ENCODE data around the gene CELF4. TPM values are rescaled to one million over a fixed set of nuclear protein-coding genes. Genes with fewer than 3 reads are reported as not detected.

Gene CELF4
- polyA plus RNA-seq, 2 donors: 0.02 to 0.06 TPM

DNA sequence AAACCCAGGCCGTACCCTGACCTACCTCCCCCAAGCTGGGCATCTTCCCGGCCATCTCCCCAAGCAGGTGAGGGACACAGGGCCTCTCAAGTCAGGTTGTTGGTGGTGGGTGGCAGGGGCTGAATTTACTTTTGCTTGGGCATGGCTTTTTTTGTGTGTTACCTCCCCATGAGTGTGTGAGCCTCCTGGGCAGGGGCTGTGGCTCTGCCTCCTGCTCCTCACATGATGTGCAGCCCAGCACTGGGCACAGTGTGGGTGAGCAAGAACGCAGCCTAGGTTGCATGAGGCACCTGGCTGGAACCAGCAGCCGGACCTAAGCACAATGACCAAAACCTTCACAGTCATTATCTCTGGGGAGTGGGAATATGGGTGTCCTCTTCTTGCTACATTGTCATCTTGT lies 22.3 kb downstream of the CELF4 start:
- Histone ChIP-seq H3K9me3 (ENCODE audit: control insufficient read depth in 2 of 2, insufficient read depth in 1 of 2, low read depth in 1 of 2, low read length in 1 of 2) (peaks cover 0 to 5% of the 10 kb centered on the region in 2 donors), H3K27ac (ENCODE audit: low read depth in 2 of 2, low read length in 1 of 2) (no peak overlapping the region), H3K36me3 (ENCODE audit: control insufficient read depth in 2 of 2, insufficient read depth in 2 of 2, low read length in 1 of 2) (no peaks in the 10 kb centered on the region), H3K4me1 (ENCODE audit: control insufficient read depth in 2 of 2, insufficient read depth in 2 of 2, low read length in 1 of 2) (no peaks in the 10 kb centered on the region), H3K4me3 (ENCODE audit: low read depth in 1 of 2, low read length in 2 of 2) (no peak overlapping the region), H3K27me3 (ENCODE audit: control insufficient read depth in 1 of 2, insufficient read depth in 2 of 2, low read length in 2 of 2) (no peaks in the 10 kb centered on the region)
- WGBS, 2 donors: 85 to 90% methylated on average over 4 of the region's 4 CpGs

DNA sequence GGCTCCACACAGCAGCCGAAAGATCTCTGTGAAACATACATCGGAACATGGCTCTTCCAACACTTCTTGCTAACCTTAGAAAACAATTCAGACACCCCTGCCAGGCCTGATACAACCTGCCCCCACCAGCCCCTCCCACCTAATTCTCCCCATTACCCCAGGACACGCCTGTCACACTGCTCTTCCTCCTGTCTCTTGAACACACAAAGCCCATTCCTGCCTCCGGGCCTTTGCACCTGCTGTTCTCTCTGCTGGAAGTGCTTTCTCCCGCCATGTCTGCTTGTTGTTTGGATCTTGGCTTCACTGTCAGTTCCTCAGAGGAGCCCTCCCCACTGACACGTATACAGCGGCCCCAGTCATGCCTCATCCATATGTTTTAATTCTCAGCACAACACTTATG lies 24.1 kb downstream of the CELF4 start:
- WGBS, 2 donors: 82 to 85% methylated on average over 7 of the region's 7 CpGs
- no peaks in the 10 kb centered on the region for H3K27me3 ChIP-seq (ENCODE audit: control insufficient read depth in 1 of 2, insufficient read depth in 2 of 2, low read length in 2 of 2)
- no peaks in the 10 kb centered on the region for H3K4me1 ChIP-seq (ENCODE audit: control insufficient read depth in 2 of 2, insufficient read depth in 2 of 2, low read length in 1 of 2)
- no peaks in the 10 kb centered on the region for H3K36me3 ChIP-seq (ENCODE audit: control insufficient read depth in 2 of 2, insufficient read depth in 2 of 2, low read length in 1 of 2)
- H3K27ac ChIP-seq (ENCODE audit: low read depth in 2 of 2, low read length in 1 of 2): no peak overlapping the region
- H3K9me3 ChIP-seq (ENCODE audit: control insufficient read depth in 2 of 2, insufficient read depth in 1 of 2, low read depth in 1 of 2, low read length in 1 of 2): peaks cover 0 to 5% of the 10 kb centered on the region in 2 donors
- no peak overlapping the region for H3K4me3 ChIP-seq (ENCODE audit: low read depth in 1 of 2, low read length in 2 of 2)

DNA sequence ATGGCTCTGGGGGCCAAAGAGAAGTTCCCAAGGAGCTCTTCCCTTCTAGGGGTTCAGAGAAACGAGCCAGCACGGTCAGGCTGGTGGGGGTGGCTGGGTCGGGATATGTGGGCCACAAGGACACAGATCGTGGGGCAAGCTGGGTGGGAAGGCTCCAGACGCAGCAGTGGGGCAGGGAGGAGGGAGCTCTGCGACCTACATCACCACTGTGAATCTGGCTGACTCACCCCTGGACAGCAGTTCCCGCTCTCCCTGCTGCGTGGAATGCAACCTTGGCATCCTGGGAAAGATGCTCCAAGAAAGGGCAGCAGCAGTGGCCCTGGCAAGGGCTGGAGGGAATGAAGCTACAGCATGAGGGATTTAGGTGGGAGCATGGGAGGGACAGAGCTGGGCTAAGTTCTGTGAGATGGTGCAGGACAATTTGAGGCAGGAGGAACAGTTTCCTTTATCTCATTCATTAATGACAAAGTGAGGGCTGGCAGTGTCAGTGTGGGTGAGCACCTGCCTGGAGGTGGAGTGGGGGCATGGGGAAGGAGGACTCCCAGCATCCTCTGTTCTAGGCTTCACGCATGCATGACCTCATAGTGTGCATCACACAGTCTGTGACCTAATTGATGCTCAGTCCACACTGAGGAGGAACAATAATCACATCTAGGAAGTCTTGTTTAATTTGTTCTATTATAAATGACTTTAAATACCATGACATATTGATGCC lies 25.0 kb downstream of the CELF4 start:
- WGBS, 2 donors: 56 to 66% methylated on average over 9 of the region's 9 CpGs
- Histone ChIP-seq H3K36me3 (ENCODE audit: control insufficient read depth in 2 of 2, insufficient read depth in 2 of 2, low read length in 1 of 2) (no peaks in the 10 kb centered on the region), H3K4me1 (ENCODE audit: control insufficient read depth in 2 of 2, insufficient read depth in 2 of 2, low read length in 1 of 2) (no peaks in the 10 kb centered on the region), H3K27me3 (ENCODE audit: control insufficient read depth in 1 of 2, insufficient read depth in 2 of 2, low read length in 2 of 2) (no peaks in the 10 kb centered on the region), H3K27ac (ENCODE audit: low read depth in 2 of 2, low read length in 1 of 2) (no peak overlapping the region), H3K4me3 (ENCODE audit: low read depth in 1 of 2, low read length in 2 of 2) (no peak overlapping the region), H3K9me3 (ENCODE audit: control insufficient read depth in 2 of 2, insufficient read depth in 1 of 2, low read depth in 1 of 2, low read length in 1 of 2) (peaks cover 0 to 5% of the 10 kb centered on the region in 2 donors)

DNA sequence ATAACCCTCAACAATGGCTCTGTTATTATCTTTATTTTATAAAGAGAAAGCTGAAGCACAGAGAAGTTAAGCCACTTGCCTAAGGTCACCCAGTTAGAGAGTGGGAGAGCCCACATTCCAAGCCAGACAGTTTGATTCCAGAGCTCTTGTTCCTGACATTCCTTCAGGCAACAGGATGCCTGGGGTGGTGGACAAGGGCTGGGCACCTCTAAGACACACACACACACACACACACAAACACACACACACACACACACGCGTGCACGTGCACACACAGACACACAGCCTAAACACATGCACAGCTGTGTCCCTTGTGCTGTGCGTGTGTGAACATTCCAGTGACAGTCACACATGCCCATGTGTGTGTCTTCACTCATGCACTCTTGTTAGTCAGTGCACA lies 26.4 kb downstream of the CELF4 start:
- no peak overlapping the region for H3K27ac ChIP-seq (ENCODE audit: low read depth in 2 of 2, low read length in 1 of 2)
- 83 to 90% methylated on average over 4 of the region's 4 CpGs for WGBS, 2 donors
- H3K4me1 ChIP-seq (ENCODE audit: control insufficient read depth in 2 of 2, insufficient read depth in 2 of 2, low read length in 1 of 2): no peaks in the 10 kb centered on the region
- H3K4me3 ChIP-seq (ENCODE audit: low read depth in 1 of 2, low read length in 2 of 2): no peak overlapping the region
- H3K36me3 ChIP-seq (ENCODE audit: control insufficient read depth in 2 of 2, insufficient read depth in 2 of 2, low read length in 1 of 2): no peaks in the 10 kb centered on the region
- peaks cover 0 to 2% of the 10 kb centered on the region in 2 donors for H3K9me3 ChIP-seq (ENCODE audit: control insufficient read depth in 2 of 2, insufficient read depth in 1 of 2, low read depth in 1 of 2, low read length in 1 of 2)
- no peaks in the 10 kb centered on the region for H3K27me3 ChIP-seq (ENCODE audit: control insufficient read depth in 1 of 2, insufficient read depth in 2 of 2, low read length in 2 of 2)

DNA sequence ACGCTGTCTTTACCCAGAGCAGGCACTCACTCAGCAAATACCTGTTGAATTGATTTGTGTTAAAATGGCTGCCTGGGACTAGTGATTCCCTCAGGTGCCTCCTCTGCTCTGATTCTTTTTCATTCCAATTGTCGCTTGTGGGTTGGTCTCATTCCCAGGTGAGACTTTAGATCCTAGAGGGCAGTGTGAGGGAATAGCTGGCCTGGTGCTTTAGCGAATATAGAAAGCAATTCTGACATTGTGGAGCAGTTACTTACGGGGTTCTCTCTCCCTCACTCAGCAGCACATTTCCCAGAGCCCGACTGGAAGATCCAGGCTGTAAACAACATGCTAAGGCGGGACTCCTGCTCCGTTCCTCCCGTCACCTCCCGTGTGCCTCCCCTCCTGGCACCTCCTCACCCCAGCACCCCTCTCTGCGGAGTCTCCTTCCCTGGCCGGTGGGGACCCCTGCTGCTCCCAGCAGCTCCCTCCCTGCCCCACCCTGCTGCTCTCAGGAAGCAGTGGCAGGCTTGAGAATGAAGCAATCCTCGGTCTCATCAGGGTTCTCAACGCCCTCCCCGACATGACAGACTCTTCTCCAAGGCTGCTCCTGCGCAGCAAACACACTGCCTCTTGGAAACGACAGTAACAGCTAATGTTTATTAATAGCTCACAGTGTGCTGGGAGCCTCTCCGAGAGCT lies 26.9 kb downstream of the CELF4 start:
- H3K4me1 ChIP-seq (ENCODE audit: control insufficient read depth in 2 of 2, insufficient read depth in 2 of 2, low read length in 1 of 2): no peaks in the 10 kb centered on the region
- peaks cover 0 to 2% of the 10 kb centered on the region in 2 donors for H3K9me3 ChIP-seq (ENCODE audit: control insufficient read depth in 2 of 2, insufficient read depth in 1 of 2, low read depth in 1 of 2, low read length in 1 of 2)
- 24 to 29% methylated on average over 17 of the region's 17 CpGs for WGBS, 2 donors
- no peak overlapping the region for H3K27ac ChIP-seq (ENCODE audit: low read depth in 2 of 2, low read length in 1 of 2)
- no peaks in the 10 kb centered on the region for H3K27me3 ChIP-seq (ENCODE audit: control insufficient read depth in 1 of 2, insufficient read depth in 2 of 2, low read length in 2 of 2)
- no peak overlapping the region for H3K4me3 ChIP-seq (ENCODE audit: low read depth in 1 of 2, low read length in 2 of 2)
- H3K36me3 ChIP-seq (ENCODE audit: control insufficient read depth in 2 of 2, insufficient read depth in 2 of 2, low read length in 1 of 2): no peaks in the 10 kb centered on the region

DNA sequence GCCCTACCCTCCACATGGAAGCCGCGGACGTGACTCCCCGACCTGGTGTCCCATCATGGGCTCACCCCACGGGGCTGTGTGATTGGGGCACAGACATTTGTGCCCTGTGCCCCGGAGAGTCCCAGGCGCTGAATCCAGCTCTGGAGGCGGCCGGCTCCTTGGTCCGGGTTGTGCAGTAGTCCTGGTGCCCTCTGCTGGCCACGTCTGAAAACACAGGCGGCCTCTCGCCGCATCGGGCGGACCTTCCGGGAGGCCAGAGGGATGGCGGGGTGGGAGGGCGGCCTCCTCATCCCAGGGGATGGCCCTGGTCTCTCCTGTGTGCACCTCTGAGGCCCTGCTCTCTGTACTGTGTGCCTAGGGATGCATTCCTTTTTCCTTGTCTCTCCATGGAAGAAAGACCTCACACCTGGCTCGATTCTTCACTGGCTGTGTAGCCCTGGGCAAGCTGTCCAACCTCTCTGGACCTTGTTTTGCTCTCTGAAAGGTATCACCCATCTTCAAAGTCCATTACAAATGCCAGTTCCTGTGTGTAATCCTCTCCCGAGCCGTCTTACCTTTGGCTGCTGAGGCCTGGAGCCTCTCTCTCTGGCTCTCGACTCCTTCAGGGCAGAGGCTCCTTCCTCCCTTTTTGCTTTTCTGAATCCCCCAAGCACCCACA lies 27.6 kb downstream of the CELF4 start:
- Histone ChIP-seq H3K9me3 (ENCODE audit: control insufficient read depth in 2 of 2, insufficient read depth in 1 of 2, low read depth in 1 of 2, low read length in 1 of 2) (peaks cover 0 to 2% of the 10 kb centered on the region in 2 donors), H3K4me1 (ENCODE audit: control insufficient read depth in 2 of 2, insufficient read depth in 2 of 2, low read length in 1 of 2) (no peaks in the 10 kb centered on the region), H3K27me3 (ENCODE audit: control insufficient read depth in 1 of 2, insufficient read depth in 2 of 2, low read length in 2 of 2) (no peaks in the 10 kb centered on the region), H3K36me3 (ENCODE audit: control insufficient read depth in 2 of 2, insufficient read depth in 2 of 2, low read length in 1 of 2) (no peaks in the 10 kb centered on the region), H3K27ac (ENCODE audit: low read depth in 2 of 2, low read length in 1 of 2) (no peak overlapping the region), H3K4me3 (ENCODE audit: low read depth in 1 of 2, low read length in 2 of 2) (no peak overlapping the region)
- WGBS, 2 donors: 12 to 16% methylated on average over 23 of the region's 23 CpGs

DNA sequence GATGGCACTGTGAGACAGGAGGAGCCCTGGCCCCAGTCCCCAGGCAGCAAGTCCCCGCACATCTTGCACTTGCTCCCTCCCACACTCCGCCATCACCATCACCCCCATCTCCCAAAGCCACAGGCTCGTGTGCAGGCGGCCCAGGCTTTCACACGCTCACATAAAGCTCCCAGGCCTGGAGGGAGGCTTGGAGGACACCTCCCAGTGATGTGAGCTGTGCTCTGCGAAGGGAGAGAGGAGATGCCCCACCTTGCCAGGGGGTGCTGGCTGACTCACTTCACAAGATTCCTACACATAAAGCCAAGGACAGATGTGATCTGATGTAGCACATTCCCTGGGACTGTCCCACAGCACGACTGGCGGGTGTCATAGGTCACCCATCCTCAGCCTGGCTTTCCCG lies 28.9 kb downstream of the CELF4 start:
- Histone ChIP-seq H3K4me1 (ENCODE audit: control insufficient read depth in 2 of 2, insufficient read depth in 2 of 2, low read length in 1 of 2) (no peaks in the 10 kb centered on the region), H3K9me3 (ENCODE audit: control insufficient read depth in 2 of 2, insufficient read depth in 1 of 2, low read depth in 1 of 2, low read length in 1 of 2) (peaks cover 0 to 2% of the 10 kb centered on the region in 2 donors), H3K27me3 (ENCODE audit: control insufficient read depth in 1 of 2, insufficient read depth in 2 of 2, low read length in 2 of 2) (no peaks in the 10 kb centered on the region), H3K27ac (ENCODE audit: low read depth in 2 of 2, low read length in 1 of 2) (no peak overlapping the region), H3K4me3 (ENCODE audit: low read depth in 1 of 2, low read length in 2 of 2) (no peak overlapping the region), H3K36me3 (ENCODE audit: control insufficient read depth in 2 of 2, insufficient read depth in 2 of 2, low read length in 1 of 2) (no peaks in the 10 kb centered on the region)
- 73% methylated on average over 9 of the region's 9 CpGs for WGBS, 2 donors

DNA sequence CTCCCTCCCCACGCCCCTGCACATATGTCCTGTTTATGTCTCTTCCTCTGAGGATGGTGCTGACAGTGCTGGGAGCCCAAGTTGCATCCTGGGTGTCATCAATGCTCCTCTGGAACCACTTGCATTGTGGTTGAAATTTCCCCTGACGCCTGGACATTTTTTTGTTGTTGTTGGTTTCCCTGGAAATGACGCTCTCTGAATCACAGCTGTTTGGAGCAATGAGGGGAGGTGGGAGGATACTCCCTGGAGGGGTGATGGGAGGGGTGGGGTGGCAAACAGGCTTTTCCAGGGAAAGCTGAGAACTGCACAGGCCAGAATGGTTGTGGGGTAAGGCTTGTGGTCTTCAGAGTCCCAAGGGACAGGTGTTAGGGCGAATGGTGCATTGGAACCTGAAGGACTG lies 29.6 kb downstream of the CELF4 start:
- Histone ChIP-seq H3K4me1 (ENCODE audit: control insufficient read depth in 2 of 2, insufficient read depth in 2 of 2, low read length in 1 of 2) (no peaks in the 10 kb centered on the region), H3K27me3 (ENCODE audit: control insufficient read depth in 1 of 2, insufficient read depth in 2 of 2, low read length in 2 of 2) (no peaks in the 10 kb centered on the region), H3K36me3 (ENCODE audit: control insufficient read depth in 2 of 2, insufficient read depth in 2 of 2, low read length in 1 of 2) (no peaks in the 10 kb centered on the region), H3K4me3 (ENCODE audit: low read depth in 1 of 2, low read length in 2 of 2) (no peak overlapping the region), H3K9me3 (ENCODE audit: control insufficient read depth in 2 of 2, insufficient read depth in 1 of 2, low read depth in 1 of 2, low read length in 1 of 2) (peaks cover 0 to 2% of the 10 kb centered on the region in 2 donors), H3K27ac (ENCODE audit: low read depth in 2 of 2, low read length in 1 of 2) (no peak overlapping the region)
- 55 to 59% methylated on average over 4 of the region's 4 CpGs for WGBS, 2 donors

DNA sequence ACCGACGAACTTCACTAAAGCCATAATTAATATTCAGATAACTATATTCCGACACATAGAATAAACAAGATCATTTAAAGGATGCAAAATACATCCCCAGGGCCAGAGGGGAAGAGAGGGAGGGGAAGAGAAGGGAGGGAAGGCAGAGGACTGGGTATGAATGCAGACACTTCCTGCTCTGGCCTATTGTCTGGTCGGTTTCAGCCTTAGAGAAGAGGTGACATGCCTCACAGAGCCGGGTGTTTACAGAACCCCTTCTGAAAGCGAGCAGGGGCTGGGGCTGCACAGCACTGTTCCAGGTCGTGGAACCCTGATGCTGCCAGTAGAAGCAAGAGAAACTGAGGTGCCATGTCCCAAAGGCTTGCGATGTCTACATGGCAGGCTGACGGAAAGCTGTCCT lies 31.0 kb downstream of the CELF4 start:
- Histone ChIP-seq H3K27ac (ENCODE audit: low read depth in 2 of 2, low read length in 1 of 2) (no peak overlapping the region), H3K36me3 (ENCODE audit: control insufficient read depth in 2 of 2, insufficient read depth in 2 of 2, low read length in 1 of 2) (no peaks in the 10 kb centered on the region), H3K4me1 (ENCODE audit: control insufficient read depth in 2 of 2, insufficient read depth in 2 of 2, low read length in 1 of 2) (no peaks in the 10 kb centered on the region), H3K9me3 (ENCODE audit: control insufficient read depth in 2 of 2, insufficient read depth in 1 of 2, low read depth in 1 of 2, low read length in 1 of 2) (peaks cover 0 to 2% of the 10 kb centered on the region in 2 donors), H3K27me3 (ENCODE audit: control insufficient read depth in 1 of 2, insufficient read depth in 2 of 2, low read length in 2 of 2) (no peaks in the 10 kb centered on the region), H3K4me3 (ENCODE audit: low read depth in 1 of 2, low read length in 2 of 2) (no peak overlapping the region)
- WGBS, 2 donors: 62 to 64% methylated on average over 9 of the region's 9 CpGs

All from esophagus (tissue), 2 donors.